Colonic mucosa (tissue), 4 donors: ENCODE measurements around the gene LRRC71. TPM values are rescaled to one million over a fixed set of nuclear protein-coding genes. Genes with fewer than 3 reads are reported as not detected.

Experiments used
- DNase-seq: peaks from one replicate; pipeline ENCODE4 v3.0.0-alpha.2; 2020
- H3K27ac ChIP-seq: fragments of 200-600 bp; one replicate; pipeline ENCODE4 v1.8.0; 2021
- H3K27me3 ChIP-seq: fragments of 200-600 bp; one replicate; pipeline ENCODE4 v1.8.0; 2021
- H3K36me3 ChIP-seq: fragments of 200-600 bp; one replicate; pipeline ENCODE4 v1.8.0; 2021
- H3K4me1 ChIP-seq: fragments of 200-600 bp; one replicate; pipeline ENCODE4 v1.8.0; 2021; ENCODE audit warnings: mild to moderate bottlenecking
- H3K4me3 ChIP-seq: fragments of 200-600 bp; one replicate; pipeline ENCODE4 v1.8.0; 2021
- H3K9ac ChIP-seq, 2 donors: one replicate each; pipeline ENCODE4 v1.7.0; 2013; ENCODE audit warnings: control low read depth in 2 of 2, low read depth in 2 of 2, low read length in 2 of 2
- H3K9me3 ChIP-seq: fragments of 200-600 bp; one replicate; pipeline ENCODE4 v1.8.0; 2021
- CTCF ChIP-seq: fragments of 200-600 bp; IDR thresholded peaks from one replicate; pipeline ENCODE4 v1.8.0; 2022; ENCODE audit warnings: antibody characterized with exemption, mild to moderate bottlenecking
- intact Hi-C: fragments of 100-400 bp; cut with DNase I; formaldehyde crosslinking; loops from one replicate; pipeline ENCODE4 v1.14.1; 2022
- total RNA-seq, 2 donors: library from RNA; stranded (reverse); fragmentation: NEBNext Ultra II Directional in 1 of 2; extraction: Animal tissue kit (Norgen Biotek cat#: 25700) in 1 of 2; gene quantifications; one replicate each; pipeline ENCODE4 v1.2.1, GENCODE V29; 2021
- donor health status: healthy.
- donor health status: DM: no; HTN: no; CAD: no.
- donor health status: DM: no; HTN: no; CAD: no.

Gene LRRC71
- total RNA-seq, 2 donors from 2014 or later = not detected

GRCh38 chr1:156958247-156958714, 37.8 kb downstream of the LRRC71 start:
- H3K27ac ChIP-seq = no peak overlapping the region
- H3K4me1 ChIP-seq = no peaks in the 10 kb centered on the region
- H3K36me3 ChIP-seq = peaks cover 5% of the 10 kb centered on the region
- no peak overlapping the region for H3K4me3 ChIP-seq
- H3K27me3 ChIP-seq = no peaks in the 10 kb centered on the region
- no peak overlapping the region for H3K9ac ChIP-seq
- DNase-seq = no peak
- H3K9me3 ChIP-seq = no peaks in the 10 kb centered on the region
- no peak for TF ChIP-seq CTCF
- intact Hi-C loops = no loop called here

- TF ChIP-seq CTCF = no peak
- Histone ChIP-seq H3K27me3 (no peaks in the 10 kb centered on the region), H3K4me1 (no peaks in the 10 kb centered on the region), H3K9ac (no peak overlapping the region), H3K36me3 (peaks cover 5% of the 10 kb centered on the region), H3K27ac (no peak overlapping the region), H3K9me3 (no peaks in the 10 kb centered on the region), H3K4me3 (no peak overlapping the region)
- intact Hi-C loops = no loop called here
- no peak for DNase-seq
Measured at GRCh38 chr1:156959414-156959813, 39.0 kb downstream of the LRRC71 start.

- DNase-seq = no peak
- no peak overlapping the region for H3K9ac ChIP-seq
- no peaks in the 10 kb centered on the region for H3K9me3 ChIP-seq
- H3K27me3 ChIP-seq = no peaks in the 10 kb centered on the region
- intact Hi-C loops = no loop called here
- no peaks in the 10 kb centered on the region for H3K4me1 ChIP-seq
- no peak overlapping the region for H3K4me3 ChIP-seq
- H3K27ac ChIP-seq = no peak overlapping the region
- peaks cover 5% of the 10 kb centered on the region for H3K36me3 ChIP-seq
- TF ChIP-seq CTCF = no peak
Measured at GRCh38 chr1:156959925-156960324, 39.5 kb downstream of the LRRC71 start.

GRCh38 chr1:156961709-156962108, 41.3 kb downstream of the LRRC71 start:
- H3K9ac ChIP-seq = no peak overlapping the region

GRCh38 chr1:156963621-156964020, 43.2 kb downstream of the LRRC71 start:
- Histone ChIP-seq H3K27ac (no peak overlapping the region), H3K9me3 (no peaks in the 10 kb centered on the region), H3K36me3 (peaks cover 9% of the 10 kb centered on the region), H3K27me3 (no peaks in the 10 kb centered on the region), H3K9ac (no peak overlapping the region), H3K4me3 (no peak overlapping the region), H3K4me1 (no peaks in the 10 kb centered on the region)
- DNase-seq = peak; percentile 40
- intact Hi-C loops = no loop called here
- no peak for TF ChIP-seq CTCF

More at GRCh38 chr1:156961709-156962108, 41.3 kb downstream of the LRRC71 start:
- H3K27ac ChIP-seq = no peak overlapping the region
- H3K9me3 ChIP-seq = no peaks in the 10 kb centered on the region
- TF ChIP-seq CTCF = no peak
- peaks cover 5% of the 10 kb centered on the region for H3K36me3 ChIP-seq
- no peak for DNase-seq
- no peak overlapping the region for H3K4me3 ChIP-seq
- H3K4me1 ChIP-seq = no peaks in the 10 kb centered on the region
- intact Hi-C loops = no loop called here
- no peaks in the 10 kb centered on the region for H3K27me3 ChIP-seq

GRCh38 chr1:156964441-156964840, 44.0 kb downstream of the LRRC71 start:
- no peaks in the 10 kb centered on the region for H3K4me1 ChIP-seq
- no peak overlapping the region for H3K27ac ChIP-seq
- DNase-seq = no peak
- intact Hi-C loops = no loop called here
- H3K27me3 ChIP-seq = no peaks in the 10 kb centered on the region
- H3K9ac ChIP-seq = no peak overlapping the region
- no peaks in the 10 kb centered on the region for H3K9me3 ChIP-seq
- peaks cover 4% of the 10 kb centered on the region for H3K36me3 ChIP-seq
- no peak overlapping the region for H3K4me3 ChIP-seq
- no peak for TF ChIP-seq CTCF
